Measurements from ENCODE around the gene PRKCQ.
"Not testable (repeated sequence)": the region's sequence is repeated elsewhere in the genome, so short reads cannot be mapped to it uniquely, and the experiment has no call there.

Gene PRKCQ

DNA sequence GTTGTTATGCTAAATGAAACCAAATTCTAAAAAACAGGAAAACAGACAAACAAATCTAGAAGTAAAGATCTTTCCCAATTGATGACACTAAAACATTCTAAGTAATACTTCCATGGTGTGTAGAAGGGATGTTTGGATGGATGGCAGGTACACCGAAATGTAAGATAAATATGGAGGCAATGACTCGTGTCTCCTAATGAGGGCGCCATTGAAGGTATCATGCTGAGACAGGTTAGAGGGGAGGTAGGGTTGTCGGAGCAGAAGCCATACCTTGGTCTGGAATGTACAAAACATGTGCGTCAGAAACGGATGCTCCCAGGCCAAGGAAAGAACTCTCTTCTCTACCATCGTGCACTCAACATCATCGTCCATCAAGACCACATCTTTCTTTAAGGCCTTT lies 101.4 kb downstream of the PRKCQ start:
- TF ChIP-seq, protein P1, sequence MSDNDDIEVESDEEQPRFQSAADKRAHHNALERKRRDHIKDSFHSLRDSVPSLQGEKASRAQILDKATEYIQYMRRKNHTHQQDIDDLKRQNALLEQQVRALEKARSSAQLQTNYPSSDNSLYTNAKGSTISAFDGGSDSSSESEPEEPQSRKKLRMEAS (IDR thresholded peaks at IDR 0.05; ENCODE audit: low read depth, low read length), result no peak
- TF ChIP-seq, protein P2, sequence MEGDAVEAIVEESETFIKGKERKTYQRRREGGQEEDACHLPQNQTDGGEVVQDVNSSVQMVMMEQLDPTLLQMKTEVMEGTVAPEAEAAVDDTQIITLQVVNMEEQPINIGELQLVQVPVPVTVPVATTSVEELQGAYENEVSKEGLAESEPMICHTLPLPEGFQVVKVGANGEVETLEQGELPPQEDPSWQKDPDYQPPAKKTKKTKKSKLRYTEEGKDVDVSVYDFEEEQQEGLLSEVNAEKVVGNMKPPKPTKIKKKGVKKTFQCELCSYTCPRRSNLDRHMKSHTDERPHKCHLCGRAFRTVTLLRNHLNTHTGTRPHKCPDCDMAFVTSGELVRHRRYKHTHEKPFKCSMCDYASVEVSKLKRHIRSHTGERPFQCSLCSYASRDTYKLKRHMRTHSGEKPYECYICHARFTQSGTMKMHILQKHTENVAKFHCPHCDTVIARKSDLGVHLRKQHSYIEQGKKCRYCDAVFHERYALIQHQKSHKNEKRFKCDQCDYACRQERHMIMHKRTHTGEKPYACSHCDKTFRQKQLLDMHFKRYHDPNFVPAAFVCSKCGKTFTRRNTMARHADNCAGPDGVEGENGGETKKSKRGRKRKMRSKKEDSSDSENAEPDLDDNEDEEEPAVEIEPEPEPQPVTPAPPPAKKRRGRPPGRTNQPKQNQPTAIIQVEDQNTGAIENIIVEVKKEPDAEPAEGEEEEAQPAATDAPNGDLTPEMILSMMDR (IDR thresholded peaks at IDR 0.05; ENCODE audit: low read depth, low read length), result no peak
- TF ChIP-seq POLR2A (IDR thresholded peaks at IDR 0.05; ENCODE audit: extremely low read depth, insufficient read length) (no peak), MYC (IDR thresholded peaks at IDR 0.05; ENCODE audit: low read depth, low read length) (no peak)

DNA sequence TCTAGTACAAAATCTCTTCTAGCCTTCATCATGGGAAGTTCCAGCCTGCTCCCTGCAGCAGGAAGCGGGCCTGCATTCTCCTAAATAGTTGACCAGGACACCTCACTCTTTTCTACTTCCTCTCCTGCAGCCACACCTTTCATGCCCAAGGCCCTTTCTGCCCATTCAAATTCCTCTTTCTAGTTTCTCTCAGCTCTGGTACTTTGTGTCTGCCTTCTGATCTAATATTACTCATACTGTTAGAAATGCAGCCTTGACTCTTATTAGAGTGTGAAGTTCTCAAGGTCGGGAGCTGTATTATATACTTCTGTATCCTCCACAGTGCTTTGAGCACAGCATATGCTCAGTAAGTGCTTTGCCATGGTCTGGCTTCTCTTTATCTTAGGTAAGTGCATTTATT lies 103.1 kb downstream of the PRKCQ start:
- peak; percentile 13 for DNase-seq (ENCODE audit: low read depth)
- no peak overlapping the region for H3K4me3 ChIP-seq (ENCODE audit: low read depth, low read length)
- TF ChIP-seq POLR2A (IDR thresholded peaks at IDR 0.05; ENCODE audit: extremely low read depth, insufficient read length) (no peak), MYC (IDR thresholded peaks at IDR 0.05; ENCODE audit: low read depth, low read length) (no peak)
- TF ChIP-seq, protein P1 (IDR thresholded peaks at IDR 0.05; ENCODE audit: low read depth, low read length), result no peak
- TF ChIP-seq, protein P2 (IDR thresholded peaks at IDR 0.05; ENCODE audit: low read depth, low read length), result no peak

More for the DNA sequence above, 101.4 kb downstream of the PRKCQ start:
- DNase-seq (ENCODE audit: low read depth), result no peak
- H3K4me3 ChIP-seq (ENCODE audit: low read depth, low read length), result no peak overlapping the region

DNA sequence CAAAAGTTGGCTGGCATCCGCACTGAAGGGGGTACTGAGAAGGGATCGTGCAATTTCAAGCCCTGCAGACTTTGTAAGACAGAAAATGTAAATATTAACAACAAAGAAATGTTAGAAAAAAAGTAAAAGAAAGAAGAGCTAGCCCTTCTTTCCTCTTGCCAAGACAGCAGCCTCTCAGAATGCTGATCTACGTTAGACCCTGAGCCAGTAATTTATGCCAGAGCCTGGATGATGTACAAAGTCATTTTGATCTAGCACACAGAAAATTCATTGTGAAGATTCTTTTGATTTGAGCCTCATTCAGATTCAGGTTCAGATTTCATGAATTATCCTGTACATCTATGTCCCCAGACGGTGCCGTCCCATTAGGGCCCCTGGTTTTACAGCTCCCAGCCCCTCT lies 105.2 kb downstream of the PRKCQ start:
- TF ChIP-seq, protein P1 (IDR thresholded peaks at IDR 0.05; ENCODE audit: low read depth, low read length), result no peak
- no peak for TF ChIP-seq MYC (IDR thresholded peaks at IDR 0.05; ENCODE audit: low read depth, low read length)
- TF ChIP-seq POLR2A (IDR thresholded peaks at IDR 0.05; ENCODE audit: extremely low read depth, insufficient read length), result no peak
- TF ChIP-seq, protein P2 (IDR thresholded peaks at IDR 0.05; ENCODE audit: low read depth, low read length), result no peak
- DNase-seq (ENCODE audit: low read depth), result no peak
- peak overlapping the region; percentile 49 for H3K4me3 ChIP-seq (ENCODE audit: low read depth, low read length)

DNA sequence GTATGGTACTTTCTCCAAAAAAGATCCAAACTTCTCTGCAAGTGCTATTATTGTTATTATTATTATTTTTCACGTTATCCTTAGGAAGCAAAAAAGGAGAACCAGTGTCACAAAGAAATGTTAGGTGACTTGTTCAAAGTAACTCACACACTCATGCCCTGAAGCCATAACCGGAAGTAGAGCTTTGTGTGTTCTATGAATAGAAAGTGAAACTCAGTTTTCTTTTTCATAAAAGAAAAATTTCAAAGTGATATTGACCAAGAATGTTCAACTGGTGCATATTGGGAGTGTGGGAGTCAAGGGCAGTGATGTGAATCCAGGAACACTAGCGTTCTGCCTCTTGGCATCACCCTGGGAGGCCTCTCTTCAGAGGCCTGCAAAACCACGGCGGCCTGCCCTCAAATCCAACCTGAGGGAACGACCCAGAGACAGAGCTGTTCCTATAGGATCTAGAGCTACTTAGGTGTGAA lies 106.1 kb downstream of the PRKCQ start:
- peak; percentile 82 for DNase-seq (ENCODE audit: low read depth)
- peak overlapping the region; percentile 49 for H3K4me3 ChIP-seq (ENCODE audit: low read depth, low read length)
- TF ChIP-seq, protein P1 (IDR thresholded peaks at IDR 0.05; ENCODE audit: low read depth, low read length), result no peak
- TF ChIP-seq, protein P2 (IDR thresholded peaks at IDR 0.05; ENCODE audit: low read depth, low read length), result no peak
- TF ChIP-seq POLR2A (IDR thresholded peaks at IDR 0.05; ENCODE audit: extremely low read depth, insufficient read length), result no peak
- no peak for TF ChIP-seq MYC (IDR thresholded peaks at IDR 0.05; ENCODE audit: low read depth, low read length)

DNA sequence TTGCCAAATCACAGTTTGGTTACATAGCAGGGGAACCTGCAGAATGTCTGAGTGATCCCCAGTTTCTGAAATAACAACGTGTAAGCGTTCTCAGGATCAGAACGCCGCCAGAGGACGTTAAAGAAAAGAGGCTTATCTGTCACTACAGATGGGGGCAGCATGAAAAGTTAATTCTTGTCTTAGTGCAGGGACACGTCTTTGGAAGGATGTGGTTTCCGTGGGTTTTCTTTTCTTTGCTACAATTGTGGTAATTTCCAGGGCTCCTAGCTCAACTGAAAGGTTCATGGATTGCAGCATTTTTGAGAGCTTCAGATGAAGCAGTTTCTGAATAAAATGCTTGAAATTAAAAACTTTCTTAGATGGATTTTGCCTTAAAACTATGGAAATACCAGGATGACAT lies 106.6 kb downstream of the PRKCQ start:
- peak; percentile 90 for DNase-seq (ENCODE audit: low read depth)
- TF ChIP-seq, protein P1 (IDR thresholded peaks at IDR 0.05; ENCODE audit: low read depth, low read length), result peak; percentile 56; the same call in 1 of the 2 replicates
- TF ChIP-seq, protein P2 (IDR thresholded peaks at IDR 0.05; ENCODE audit: low read depth, low read length), result peak; percentile 2
- peak; percentile 38; the same call in 1 of the 2 replicates for TF ChIP-seq MYC (IDR thresholded peaks at IDR 0.05; ENCODE audit: low read depth, low read length)
- TF ChIP-seq POLR2A (IDR thresholded peaks at IDR 0.05; ENCODE audit: extremely low read depth, insufficient read length), result no peak
- peak overlapping the region; percentile 49 for H3K4me3 ChIP-seq (ENCODE audit: low read depth, low read length)

DNA sequence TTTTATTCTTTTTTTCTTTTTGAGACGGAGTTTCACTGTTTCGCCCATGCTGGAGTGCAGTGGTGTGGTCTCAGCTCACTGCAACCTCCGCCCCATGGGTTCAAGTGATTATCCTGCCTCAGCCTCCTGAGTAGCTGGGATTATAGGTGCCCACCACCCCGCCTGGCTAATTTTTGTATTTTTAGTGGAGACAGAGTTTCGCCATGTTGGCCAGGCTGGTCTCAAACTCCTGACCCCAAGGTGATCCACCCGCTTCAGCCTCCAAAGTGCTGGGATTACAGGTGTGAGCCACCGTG lies 107.4 kb downstream of the PRKCQ start:
- H3K4me3 ChIP-seq (ENCODE audit: low read depth, low read length); DNase-seq (ENCODE audit: low read depth): not testable (repeated sequence)
